GM21737 (cell line): ENCODE data around the gene ZNF26.
"Not testable (repeated sequence)": the region's sequence is repeated elsewhere in the genome, so short reads cannot be mapped to it uniquely, and the experiment has no call there.

Experiments used
- ATAC-seq: cut with Tn5 transposase; IDR thresholded peaks from one replicate; pipeline ENCODE4 v1.9.1; 2021; ENCODE audit warnings: mild to moderate bottlenecking, moderate library complexity; ENCODE audit not compliant: unreplicated experiment

ZNF26 gene

DNA sequence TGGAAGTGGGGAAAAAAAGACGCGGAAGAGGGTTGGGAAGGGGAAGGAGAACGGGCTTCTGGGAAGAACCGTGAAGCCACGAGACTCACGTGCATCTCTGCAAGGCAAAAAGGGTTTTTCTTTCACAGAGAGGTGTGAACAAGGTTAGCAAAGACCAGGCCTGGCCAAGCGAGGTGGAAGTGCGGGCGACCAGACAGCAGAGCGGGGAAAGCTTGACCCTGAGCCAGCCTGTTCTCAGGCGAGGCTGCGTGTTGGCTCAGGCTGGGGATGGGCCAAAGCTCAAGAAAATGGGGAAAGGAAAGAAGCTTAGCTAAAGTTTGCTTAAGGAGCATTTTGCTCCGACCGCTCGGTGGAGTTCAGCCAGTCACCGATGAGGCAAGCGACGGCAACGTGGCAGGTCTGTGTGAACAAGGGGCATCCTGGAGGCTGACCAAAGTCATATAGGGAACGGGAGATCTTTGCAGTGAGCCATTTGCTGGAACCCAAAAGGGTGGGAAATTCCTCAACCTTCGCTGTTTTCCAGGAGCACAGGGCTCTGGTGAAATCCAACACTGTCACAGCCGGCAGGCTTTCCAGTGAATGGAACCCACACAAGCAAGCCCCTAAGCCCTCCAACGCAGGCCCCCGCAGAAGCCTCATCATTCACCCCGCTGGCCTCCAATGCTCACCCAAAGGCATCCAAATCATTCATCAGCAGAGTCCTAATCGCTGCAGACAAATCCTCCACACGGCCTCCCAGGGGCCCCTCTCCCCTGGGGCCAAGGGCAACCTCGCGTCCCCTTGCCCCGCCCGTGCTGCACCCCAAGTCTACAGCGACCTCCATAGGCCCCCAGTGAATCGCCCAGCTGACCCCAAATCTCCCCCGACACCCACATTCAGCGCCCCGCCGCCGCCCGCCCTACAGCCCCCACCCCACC is 30.8 kb upstream of the ZNF26 start:
- peak; percentile 36 for ATAC-seq

DNA sequence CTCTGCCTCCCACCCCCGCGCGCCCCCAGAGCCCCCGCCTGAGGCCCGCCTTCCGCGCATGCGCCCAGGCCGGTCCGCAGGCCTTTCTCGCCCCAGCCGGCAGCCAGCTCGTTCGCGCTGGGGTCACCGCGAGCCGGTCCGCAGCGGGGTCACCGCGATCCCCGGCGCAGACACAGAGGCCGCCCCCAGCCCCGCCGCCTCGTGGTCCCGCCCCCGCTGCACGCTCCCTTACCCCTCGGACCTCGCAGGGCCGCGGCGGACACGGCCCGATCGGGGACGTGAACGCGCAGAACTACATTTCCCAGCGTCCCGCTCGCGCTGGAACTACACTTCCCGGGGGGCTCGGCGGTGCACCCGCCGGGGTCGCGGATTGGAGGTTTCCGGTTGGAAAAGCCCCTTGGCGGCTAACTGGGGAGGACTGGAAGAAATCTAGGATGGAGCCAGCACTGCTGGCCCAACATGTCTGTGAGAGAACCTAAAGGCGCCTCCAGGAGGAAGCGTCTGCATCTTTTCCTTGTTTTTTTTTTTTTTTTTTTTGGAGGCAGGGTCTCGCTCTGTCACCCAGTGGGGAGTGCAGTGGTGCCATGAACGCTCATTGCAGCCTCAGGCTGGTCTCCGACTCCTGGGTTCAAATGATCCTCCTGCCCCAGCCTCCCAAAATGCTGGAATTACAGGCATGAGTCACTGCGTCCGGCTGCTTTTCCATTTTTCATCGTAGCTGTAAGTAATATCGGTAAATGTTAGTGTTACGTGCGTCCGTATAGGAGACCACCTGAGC is 30.0 kb upstream of the ZNF26 start, which contains the start of gene ZNF605:
Gene ZNF605, minus strand, starts transcription at position 296 of the 778 bp plus-strand sequence. CDS start 10,671 bp downstream, outside the sequence.
- peak; percentile 88 for ATAC-seq

DNA sequence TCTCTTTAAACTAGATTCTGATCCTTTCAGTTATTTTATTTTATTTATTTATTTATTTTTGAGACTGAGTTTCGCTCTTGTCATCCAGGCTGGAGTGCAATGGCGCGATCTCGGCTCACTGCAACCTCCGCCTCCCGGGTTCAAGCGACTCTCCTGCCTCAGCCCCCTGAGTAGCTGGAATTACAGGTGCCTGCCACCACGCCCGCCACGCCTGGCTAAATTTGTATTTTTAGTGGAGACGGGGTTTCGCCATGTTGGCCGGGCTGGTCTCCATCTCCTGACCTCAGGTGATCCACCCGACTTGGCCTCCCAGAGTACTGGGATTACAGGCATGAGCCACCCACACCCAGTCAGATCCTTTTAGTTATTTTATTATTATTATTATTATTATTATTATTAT is 24.4 kb upstream of the ZNF26 start:
- ATAC-seq, result not testable (repeated sequence)

DNA sequence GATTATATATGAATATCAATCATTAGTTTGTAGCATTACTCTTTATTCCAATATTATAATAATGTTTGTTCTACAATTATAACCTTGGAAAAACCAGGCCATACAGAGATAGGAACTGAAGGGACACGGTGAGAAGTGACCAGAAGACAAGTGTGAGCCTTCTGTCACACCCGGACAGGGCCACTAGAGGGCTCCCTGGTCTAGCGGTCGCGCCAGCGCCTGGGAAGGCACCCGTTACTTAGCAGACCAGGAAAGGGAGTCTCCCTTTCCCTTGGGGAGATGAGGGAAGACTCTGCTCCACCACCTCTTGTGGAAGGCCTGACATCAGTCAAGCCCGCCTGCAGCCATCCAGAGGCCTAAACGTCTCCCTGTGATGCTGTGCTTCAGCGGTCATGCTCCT is 22.2 kb upstream of the ZNF26 start:
- ATAC-seq, result not testable (repeated sequence)

DNA sequence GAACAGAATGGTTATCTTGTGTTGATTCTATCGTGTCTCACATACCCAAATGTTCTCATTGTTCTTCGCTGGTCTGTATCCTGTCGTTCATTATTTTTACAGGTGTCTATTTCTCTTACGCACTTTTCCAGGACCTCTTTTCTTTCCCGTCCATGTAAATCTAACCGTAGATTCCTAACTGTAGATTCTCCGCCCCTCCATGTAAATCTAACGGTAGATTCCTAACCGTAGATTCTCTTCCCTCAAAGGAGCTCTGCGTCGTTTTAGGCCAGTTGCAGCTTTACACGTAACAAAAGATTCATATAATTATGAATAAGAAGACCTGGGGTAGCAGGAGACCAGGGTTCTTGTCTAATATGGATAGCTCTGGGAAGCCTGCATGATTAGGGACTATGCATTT is 20.4 kb upstream of the ZNF26 start:
- ATAC-seq, result no peak

DNA sequence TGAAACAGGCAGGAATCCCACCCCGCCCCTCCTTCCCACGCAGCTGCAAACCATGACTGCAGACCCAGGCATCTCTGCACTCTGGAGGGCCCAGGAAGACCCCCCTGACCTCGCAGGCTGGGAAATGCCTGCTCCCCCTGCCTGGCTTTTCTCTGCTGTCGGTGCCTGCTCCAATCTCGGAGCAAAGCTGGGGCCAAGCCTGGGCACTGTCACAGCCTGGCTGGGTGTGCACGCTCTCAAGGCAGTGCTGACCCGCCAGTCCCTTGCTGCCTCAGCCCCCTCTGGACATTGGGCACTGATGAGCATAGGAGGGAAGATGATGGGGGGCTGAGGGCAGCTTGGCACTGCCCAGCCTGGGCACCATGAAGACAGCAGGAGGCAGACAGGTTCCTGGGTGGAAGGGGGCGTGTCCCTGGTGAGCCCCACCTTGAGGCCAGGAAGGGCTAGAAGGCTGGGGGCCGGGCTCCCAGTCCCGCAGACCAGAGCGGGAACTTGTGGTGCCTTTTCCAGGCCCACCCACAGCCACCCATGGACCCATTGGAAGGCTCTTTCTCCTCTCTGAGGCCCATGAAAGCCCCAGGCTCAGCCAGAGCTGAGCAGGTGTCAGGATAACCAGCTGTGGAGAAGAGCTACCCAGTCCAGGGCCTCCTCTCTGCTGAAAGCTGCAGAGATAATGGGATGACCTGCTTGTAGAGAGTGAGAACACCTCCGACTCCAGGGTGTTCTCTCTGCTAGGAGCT is 19.3 kb upstream of the ZNF26 start:
- no peak for ATAC-seq

DNA sequence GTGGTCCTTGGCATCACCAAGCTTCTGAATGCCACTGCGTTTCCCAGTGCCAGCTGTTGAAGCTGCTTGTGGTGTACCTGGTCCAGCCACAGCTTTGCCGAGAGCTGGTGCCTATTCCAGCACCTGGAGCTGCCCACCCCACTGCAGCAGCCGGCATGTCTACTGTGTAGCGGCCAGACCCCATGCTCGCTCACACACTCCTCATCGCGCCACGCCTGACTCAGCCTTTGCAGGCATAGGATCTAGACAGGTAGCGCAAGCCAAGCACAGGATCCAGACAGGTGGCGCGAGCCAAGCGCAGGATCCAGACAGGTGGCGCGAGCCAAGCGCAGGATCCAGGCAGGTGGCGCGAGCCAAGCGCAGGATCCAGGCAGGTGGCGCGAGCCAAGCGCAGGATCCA is 18.4 kb upstream of the ZNF26 start:
- ATAC-seq, result no peak

DNA sequence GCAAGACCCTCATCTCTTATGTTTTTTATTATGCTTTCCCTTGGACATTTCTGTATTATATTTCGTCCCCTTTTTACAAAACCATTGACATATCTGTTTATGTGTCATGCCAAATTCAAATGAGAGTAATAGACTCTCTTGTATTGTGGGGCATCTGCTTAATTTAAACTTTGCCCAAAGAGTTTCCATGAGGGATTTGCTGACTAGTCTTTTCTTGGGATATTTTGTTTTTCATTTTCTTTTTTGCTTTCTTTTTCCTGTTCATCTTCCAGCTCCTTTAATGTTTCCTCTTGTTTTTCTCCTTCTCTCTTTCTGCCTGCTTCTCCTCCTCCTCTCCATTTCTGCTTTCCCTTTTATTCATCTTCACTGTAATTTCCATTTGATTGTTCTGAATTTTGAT is 13.8 kb upstream of the ZNF26 start:
- no peak for ATAC-seq

DNA sequence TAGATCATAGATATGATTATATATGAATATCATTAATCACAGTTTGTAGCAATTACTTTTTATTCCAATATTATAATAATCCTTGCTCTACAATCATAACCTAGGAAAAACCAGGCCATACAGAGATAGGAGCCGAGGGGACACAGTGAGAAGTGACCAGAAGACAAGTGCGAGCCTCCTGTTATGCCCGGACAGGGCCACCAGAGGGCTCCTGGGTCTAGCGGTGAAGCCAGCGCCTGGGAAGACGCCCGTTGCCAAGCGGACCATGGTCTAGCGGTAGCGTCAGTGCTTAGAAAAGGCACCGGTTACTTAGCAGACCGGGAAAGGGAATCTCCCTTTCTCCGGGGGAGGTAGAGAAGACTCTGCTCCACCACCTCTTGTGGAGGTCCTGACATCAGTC is 9.3 kb upstream of the ZNF26 start:
- not testable (repeated sequence) for ATAC-seq

DNA sequence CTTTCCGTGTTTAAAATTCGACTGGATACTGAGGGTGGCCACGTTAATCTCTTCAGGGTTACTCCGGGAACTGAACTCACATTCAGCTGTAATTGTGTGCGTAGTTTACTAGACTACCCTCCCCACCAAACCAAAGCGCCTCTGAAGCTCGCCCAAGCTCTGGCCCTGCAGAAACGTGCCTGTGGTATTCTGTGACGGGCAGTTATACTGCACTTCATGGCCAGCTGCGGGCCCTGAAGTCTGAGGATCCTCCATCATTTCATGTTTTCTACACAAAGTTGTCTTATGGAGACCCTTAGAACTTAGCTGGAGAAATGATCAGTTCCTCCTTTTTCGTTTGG is 688 bp downstream of the ZNF26 start:
- no peak for ATAC-seq

DNA sequence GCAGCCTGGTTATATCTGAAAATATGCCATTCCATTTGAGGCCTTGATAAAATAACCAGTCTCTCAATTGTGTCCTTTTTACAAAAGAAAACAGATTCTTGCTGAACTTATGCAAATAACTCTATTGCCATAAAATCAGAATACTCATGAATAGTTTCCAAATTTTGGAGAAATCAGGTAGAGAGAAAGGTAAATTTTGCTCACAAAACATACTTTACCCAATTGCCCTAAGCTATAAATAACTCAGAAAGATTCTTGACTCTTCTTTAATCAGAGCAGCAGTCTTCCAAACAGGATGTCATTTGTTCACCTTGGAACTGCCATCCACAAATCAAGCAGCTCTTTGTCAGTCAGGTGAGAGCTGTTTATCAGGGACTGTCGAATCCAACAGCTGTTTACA is 12.6 kb downstream of the ZNF26 start:
- ATAC-seq, result no peak

DNA sequence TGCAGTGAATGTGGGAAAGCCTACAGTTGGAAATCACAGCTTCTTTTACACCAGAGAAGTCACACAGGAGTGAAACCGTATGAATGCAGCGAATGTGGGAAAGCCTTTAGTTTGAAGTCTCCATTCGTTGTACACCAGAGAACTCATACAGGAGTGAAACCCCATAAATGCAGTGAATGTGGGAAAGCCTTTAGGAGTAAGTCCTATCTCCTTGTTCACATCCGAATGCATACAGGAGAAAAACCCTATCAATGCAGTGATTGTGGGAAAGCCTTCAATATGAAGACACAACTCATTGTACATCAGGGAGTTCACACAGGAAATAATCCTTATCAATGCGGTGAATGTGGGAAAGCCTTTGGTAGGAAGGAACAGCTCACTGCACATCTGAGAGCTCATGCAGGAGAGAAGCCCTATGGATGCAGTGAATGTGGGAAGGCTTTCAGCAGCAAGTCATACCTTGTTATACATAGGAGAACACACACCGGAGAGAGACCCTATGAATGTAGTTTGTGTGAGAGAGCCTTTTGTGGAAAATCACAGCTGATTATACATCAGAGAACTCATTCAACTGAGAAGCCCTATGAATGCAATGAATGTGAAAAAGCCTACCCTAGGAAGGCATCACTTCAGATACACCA is 24.6 kb downstream of the ZNF26 start:
- no peak for ATAC-seq

DNA sequence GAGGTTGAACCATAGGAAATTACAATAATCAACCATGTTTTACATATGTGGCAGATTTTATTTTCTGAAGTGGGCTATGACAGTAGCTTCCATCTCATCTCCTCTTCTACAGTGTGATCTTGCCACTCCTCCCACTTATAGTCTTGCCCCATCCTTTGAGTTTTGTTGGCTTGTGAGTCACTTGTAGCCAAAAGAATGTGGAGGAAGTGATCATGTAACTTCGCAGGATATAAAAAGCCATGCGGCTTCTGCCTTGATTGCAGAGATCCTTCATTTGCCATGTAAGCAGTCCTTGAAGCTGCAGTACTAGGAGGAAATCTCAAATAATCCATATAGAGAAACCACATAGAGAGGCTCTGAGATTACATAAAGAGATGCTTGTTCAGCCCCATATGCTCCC is 37.4 kb downstream of the ZNF26 start:
- no peak for ATAC-seq

DNA sequence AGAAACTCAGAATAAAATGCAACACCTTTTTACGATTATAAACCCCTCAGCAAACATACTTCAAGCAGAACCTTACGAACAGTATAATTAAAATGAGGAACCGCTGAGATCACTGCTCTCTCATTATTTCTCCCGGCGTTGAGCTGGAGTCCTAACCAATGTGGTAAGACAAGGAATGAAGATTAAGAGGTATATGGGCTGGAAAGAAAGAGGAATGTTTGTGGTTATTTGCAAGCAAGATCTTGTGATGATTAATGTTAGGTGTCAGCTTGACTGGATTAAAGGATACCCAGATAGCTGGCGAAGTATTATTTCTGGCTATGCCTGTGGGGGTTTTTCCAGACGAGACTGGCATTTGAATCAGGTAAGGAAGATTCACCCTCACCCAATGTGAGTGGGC is 40.8 kb downstream of the ZNF26 start:
- no peak for ATAC-seq

DNA sequence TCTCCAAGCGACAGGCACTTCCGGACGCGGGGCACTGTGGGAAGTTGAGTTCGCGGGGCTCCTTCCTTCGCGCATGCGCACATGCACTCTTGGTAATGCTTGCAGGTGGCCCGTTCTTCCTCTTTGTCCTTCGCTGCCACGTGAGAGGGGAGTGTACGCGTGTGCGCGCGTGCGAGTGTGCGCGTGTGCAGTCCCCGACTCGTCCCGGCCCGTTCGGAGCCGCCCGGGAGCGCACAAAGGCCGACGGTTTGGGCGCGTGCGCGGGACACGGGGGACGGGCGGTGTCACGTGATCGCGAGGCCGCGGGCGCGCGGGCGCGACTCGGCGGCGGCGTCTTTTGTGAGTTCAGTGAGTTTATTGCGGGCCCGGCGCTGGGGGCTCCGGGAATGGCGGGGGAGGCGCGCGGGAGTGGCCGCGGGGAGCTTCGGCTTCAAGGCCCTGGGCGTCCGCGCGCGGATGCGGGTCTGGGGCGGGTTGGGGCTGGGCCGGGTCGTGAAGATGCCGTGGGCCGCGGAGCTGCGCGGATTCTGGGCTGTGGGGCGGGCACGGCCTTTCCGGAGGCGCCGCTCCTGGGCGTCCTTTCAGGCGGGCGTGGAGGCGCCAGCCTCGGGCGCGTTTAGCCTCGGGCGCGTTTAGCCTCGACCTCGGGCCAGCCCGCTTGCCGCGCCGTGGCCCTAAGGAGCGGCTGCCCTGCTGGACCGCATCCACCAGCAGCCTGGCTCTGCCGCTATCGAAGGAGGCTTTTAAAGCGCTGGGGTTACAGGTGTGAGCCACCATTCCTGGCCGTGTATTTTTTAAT is 51.2 kb downstream of the ZNF26 start, which contains the start of gene ZNF84:
Gene ZNF84, plus strand, starts transcription at position 303 of the 799 bp plus-strand sequence. CDS start 3,959 bp downstream, outside the sequence.
- ATAC-seq, result peak; percentile 89

DNA sequence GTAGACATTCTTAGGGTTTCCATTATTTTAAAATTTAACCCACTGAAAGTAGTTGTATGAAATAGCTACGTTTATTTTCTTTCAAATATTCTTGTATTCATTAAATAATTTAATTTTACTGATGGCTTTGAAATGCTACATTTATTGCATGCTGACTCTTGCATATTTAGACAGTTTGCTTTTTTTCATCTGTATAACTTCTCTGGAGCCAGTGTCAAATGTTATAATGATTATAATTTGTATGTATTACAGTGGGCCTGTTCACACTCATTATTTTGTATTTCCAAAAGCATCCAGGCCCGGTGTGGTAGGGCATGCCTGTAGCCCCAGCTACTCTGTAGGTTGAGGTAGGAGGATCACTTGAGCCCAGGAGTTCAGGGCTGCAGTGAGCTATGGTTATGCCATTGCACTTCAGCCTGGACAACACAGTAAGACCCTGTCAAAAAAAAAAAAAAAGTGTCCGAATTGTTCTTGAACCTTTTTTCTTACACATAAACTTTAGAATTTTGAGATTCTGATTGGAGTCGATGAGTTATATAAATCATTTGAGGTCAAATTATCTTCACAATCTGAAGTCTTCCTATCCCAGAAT is 52.0 kb downstream of the ZNF26 start:
- no peak for ATAC-seq

DNA sequence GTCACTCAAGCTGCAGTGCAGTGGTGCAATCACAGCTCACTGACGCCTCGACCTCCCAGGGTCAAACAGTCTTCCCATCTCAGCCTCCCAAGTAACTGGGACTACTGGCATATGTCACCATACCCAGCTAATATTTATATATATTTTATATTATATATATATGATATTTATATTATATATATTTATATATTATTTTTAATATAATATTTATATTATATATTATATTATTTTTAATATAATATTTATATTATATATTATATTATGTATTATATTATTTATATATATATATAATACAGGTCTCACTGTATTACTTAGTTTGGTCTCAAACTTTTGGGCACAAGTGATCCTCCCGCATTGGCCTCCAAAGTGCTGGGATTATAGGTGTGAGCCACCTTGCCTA is 60.5 kb downstream of the ZNF26 start:
- ATAC-seq, result no peak

DNA sequence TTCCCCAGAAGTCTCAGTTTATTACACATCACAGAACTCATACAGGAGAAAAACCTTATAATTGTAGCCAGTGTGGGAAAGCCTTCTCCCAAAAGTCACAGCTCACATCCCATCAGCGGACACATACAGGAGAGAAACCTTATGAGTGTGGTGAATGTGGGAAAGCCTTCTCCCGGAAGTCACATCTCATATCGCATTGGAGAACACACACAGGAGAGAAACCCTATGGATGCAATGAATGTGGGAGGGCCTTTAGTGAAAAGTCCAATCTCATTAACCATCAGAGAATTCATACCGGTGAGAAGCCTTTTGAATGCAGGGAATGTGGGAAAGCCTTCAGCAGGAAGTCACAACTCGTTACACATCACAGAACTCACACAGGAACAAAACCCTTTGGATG is 71.3 kb downstream of the ZNF26 start:
- no peak for ATAC-seq
